Stimulated activated CD4-positive, alpha-beta T cell treated with anti-CD3 and anti-CD28 coated beads, Interleukin-2, amount 100 ng/mL, for 48 hours (primary cell): ENCODE data around the gene KCNK5.

Experiments
- DNase-seq, 2 donors: peaks; one replicate each; pipeline ENCODE4 v3.0.0-alpha.2; 2020

The KCNK5 gene

GRCh38 chr6:39214846-39215639 lies 14.2 kb downstream of the KCNK5 start:
- no peak for DNase-seq

- DNase-seq: no peak
Observed at GRCh38 chr6:39214120-39214813, 15.0 kb downstream of the KCNK5 start.

- DNase-seq: no peak
Observed at GRCh38 chr6:39213195-39213920, 15.9 kb downstream of the KCNK5 start.

- no peak for DNase-seq
Observed at GRCh38 chr6:39211183-39211582, 18.1 kb downstream of the KCNK5 start.

GRCh38 chr6:39210450-39210849 lies 18.8 kb downstream of the KCNK5 start:
- no peak for DNase-seq

GRCh38 chr6:39209911-39210310 lies 19.4 kb downstream of the KCNK5 start:
- no peak for DNase-seq

GRCh38 chr6:39209360-39209811 lies 19.9 kb downstream of the KCNK5 start:
- DNase-seq: no peak

- no peak for DNase-seq
Observed at GRCh38 chr6:39208223-39208739, 21.0 kb downstream of the KCNK5 start.

GRCh38 chr6:39207416-39208222 lies 21.7 kb downstream of the KCNK5 start:
- DNase-seq: no peak

GRCh38 chr6:39206250-39206721 lies 23.0 kb downstream of the KCNK5 start:
- no peak for DNase-seq

- DNase-seq: no peak
Observed at GRCh38 chr6:39204646-39205244, 24.5 kb downstream of the KCNK5 start.

GRCh38 chr6:39204160-39204495 lies 25.1 kb downstream of the KCNK5 start:
- no peak for DNase-seq

- DNase-seq: no peak
Observed at GRCh38 chr6:39203436-39204159, 25.7 kb downstream of the KCNK5 start.

- no peak for DNase-seq
Observed at GRCh38 chr6:39202166-39202565, 27.1 kb downstream of the KCNK5 start.

- DNase-seq: no peak
Observed at GRCh38 chr6:39200498-39201020, 28.7 kb downstream of the KCNK5 start.

GRCh38 chr6:39199976-39200375 lies 29.3 kb downstream of the KCNK5 start:
- no peak for DNase-seq

GRCh38 chr6:39199231-39199940 lies 29.9 kb downstream of the KCNK5 start:
- no peak for DNase-seq

- DNase-seq: no peak
Observed at GRCh38 chr6:39198528-39198927, 30.7 kb downstream of the KCNK5 start.

- DNase-seq: no peak
Observed at GRCh38 chr6:39197922-39198500, 31.3 kb downstream of the KCNK5 start.

- DNase-seq: no peak
Observed at GRCh38 chr6:39197521-39197920, 31.8 kb downstream of the KCNK5 start.
